Measurements from ENCODE around the gene PPIF. TPM values are rescaled to one million over a fixed set of nuclear protein-coding genes. Genes with fewer than 3 reads are reported as not detected.
"Not testable (repeated sequence)": the region's sequence is repeated elsewhere in the genome, so short reads cannot be mapped to it uniquely, and the experiment has no call there.

The PPIF gene
- total RNA-seq, 6 experiments from 2014 or later: 66.1 to 109 (median 98.9) TPM

DNA sequence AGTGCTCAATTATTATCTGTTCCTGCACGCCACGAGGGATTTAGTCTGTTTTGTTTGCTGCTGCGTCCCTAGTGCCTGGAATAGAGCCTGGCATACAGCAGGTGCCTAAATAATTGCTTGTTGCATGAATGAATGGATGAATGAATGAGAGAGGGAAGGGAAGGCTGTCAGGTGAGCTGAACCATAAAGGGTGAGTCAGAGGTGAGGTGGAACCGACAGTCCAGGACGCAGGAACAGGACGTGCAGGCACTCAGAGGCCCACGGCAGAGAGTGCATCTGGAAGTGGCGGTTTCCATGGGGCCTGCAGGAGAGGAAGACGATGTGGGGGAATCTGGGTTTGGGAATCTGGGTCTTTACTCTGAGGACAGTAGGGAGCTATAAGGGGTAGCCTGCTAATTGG lies 17.7 kb upstream of the PPIF start:
- TF ChIP-seq, protein P1, sequence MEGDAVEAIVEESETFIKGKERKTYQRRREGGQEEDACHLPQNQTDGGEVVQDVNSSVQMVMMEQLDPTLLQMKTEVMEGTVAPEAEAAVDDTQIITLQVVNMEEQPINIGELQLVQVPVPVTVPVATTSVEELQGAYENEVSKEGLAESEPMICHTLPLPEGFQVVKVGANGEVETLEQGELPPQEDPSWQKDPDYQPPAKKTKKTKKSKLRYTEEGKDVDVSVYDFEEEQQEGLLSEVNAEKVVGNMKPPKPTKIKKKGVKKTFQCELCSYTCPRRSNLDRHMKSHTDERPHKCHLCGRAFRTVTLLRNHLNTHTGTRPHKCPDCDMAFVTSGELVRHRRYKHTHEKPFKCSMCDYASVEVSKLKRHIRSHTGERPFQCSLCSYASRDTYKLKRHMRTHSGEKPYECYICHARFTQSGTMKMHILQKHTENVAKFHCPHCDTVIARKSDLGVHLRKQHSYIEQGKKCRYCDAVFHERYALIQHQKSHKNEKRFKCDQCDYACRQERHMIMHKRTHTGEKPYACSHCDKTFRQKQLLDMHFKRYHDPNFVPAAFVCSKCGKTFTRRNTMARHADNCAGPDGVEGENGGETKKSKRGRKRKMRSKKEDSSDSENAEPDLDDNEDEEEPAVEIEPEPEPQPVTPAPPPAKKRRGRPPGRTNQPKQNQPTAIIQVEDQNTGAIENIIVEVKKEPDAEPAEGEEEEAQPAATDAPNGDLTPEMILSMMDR (IDR thresholded peaks at IDR 0.05): no peak
- DNase-seq: no peak
- Mint-ChIP-seq H3K27ac (no peak overlapping the region; the same call in 1 of the 2 replicates), H3K4me3 (no peak overlapping the region), H3K9me3 (peaks cover 9% of the 10 kb centered on the region), H3K27me3 (ENCODE audit: insufficient read depth) (no peaks in the 10 kb centered on the region; the same call in none of the 2 replicates), H3K36me3 (ENCODE audit: low read depth) (peaks cover 6% of the 10 kb centered on the region), H3K4me1 (ENCODE audit: low read depth) (peaks cover 31% of the 10 kb centered on the region)

DNA sequence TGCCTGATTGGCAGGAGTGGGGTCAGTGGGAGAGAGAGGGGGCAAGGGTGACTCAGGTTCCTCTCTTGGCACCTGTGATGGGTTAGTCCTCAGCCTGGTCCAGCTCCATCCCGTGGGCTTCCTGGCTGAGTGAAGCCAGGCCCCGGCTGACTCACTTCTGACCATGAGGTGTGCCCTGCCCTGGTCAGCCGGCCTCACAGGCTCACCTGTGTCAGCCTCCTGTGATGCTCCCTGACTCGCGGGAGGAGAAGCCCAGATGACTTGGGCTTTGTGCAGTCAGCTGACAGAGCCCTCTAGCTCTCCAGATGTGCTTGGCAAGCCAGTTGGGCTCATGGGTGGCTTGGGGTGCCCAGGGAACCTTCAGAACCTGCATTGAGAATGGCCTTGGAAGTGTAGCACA lies 16.0 kb upstream of the PPIF start:
- no peak overlapping the region for H3K4me3 Mint-ChIP-seq
- TF ChIP-seq, protein P1 (IDR thresholded peaks at IDR 0.05): no peak
- DNase-seq: no peak
- H3K36me3 Mint-ChIP-seq (ENCODE audit: low read depth): peaks cover 10% of the 10 kb centered on the region
- peak overlapping the region; percentile 95 for H3K27ac Mint-ChIP-seq
- H3K9me3 Mint-ChIP-seq: peaks cover 9% of the 10 kb centered on the region
- H3K27me3 Mint-ChIP-seq (ENCODE audit: insufficient read depth): no peaks in the 10 kb centered on the region; the same call in none of the 2 replicates
- peaks cover 40% of the 10 kb centered on the region for H3K4me1 Mint-ChIP-seq (ENCODE audit: low read depth)

DNA sequence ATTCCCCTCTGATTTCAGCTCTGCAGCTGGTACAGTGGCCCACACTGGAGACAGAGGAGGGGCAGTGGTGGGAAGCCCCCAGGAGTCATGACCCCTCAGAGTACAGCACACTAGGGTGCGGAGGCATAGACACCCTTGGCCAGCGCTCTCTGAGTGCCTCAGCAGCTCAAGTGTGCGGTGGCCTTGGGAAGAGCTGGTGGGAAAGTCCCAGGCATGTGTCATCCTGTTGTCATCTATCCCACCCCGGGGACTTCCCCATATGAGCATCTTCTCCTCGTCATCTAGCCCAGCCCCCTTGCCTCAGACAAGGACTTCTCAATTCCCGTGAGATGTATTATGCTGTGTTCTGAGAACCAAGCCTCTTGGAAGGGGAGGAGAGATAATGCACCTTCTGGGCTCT lies 15.6 kb upstream of the PPIF start:
- no peaks in the 10 kb centered on the region; the same call in none of the 2 replicates for H3K27me3 Mint-ChIP-seq (ENCODE audit: insufficient read depth)
- H3K4me1 Mint-ChIP-seq (ENCODE audit: low read depth): peaks cover 40% of the 10 kb centered on the region
- peak overlapping the region; percentile 57; the same call in 1 of the 2 replicates for H3K4me3 Mint-ChIP-seq
- TF ChIP-seq, protein P1 (IDR thresholded peaks at IDR 0.05): no peak
- H3K9me3 Mint-ChIP-seq: peaks cover 9% of the 10 kb centered on the region
- peaks cover 10% of the 10 kb centered on the region for H3K36me3 Mint-ChIP-seq (ENCODE audit: low read depth)
- peak; percentile 78 for DNase-seq
- H3K27ac Mint-ChIP-seq: peak overlapping the region; percentile 95

DNA sequence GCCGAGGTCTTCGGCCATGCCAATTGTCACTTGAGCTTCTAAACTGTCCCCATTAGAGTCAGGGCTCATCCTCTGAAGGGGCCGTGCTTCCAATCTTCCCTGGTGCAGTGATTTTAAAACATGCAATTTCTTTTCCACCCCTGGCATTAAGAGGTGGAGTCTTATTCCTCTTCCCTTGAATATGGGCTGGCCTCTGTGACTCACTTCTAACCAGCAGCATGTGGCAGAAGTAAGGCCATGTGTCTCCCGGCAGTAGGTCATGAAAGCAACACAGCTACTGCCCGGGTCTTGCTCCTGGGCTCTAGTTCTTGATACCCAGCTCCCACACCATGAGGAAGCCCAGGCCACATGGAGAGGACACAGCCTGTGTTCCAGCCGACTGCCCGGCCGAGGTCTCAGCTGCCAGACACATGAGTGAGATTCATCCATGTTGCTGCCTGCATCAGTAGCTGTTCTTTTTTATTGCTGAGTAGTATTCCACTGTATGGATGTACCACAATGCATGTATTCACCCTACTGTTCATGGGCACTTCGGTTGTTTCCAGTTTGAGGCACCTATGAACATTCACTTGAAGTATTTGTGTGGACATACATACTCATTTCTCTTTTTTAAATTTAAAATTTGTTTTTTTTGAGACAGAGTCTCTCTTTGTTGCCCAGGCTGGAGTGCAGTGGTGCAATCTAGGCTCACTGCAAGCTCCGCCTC lies 14.5 kb upstream of the PPIF start:
- Mint-ChIP-seq H3K36me3 (ENCODE audit: low read depth) (peaks cover 16% of the 10 kb centered on the region), H3K27ac (peak overlapping the region; percentile 95), H3K9me3 (peaks cover 18% of the 10 kb centered on the region), H3K4me1 (ENCODE audit: low read depth) (peaks cover 40% of the 10 kb centered on the region), H3K4me3 (0 out of 2 replicates have a peak overlapping the region, but pooled peaks have one; percentile 50)
- DNase-seq; H3K27me3 Mint-ChIP-seq (ENCODE audit: insufficient read depth): not testable (repeated sequence)

DNA sequence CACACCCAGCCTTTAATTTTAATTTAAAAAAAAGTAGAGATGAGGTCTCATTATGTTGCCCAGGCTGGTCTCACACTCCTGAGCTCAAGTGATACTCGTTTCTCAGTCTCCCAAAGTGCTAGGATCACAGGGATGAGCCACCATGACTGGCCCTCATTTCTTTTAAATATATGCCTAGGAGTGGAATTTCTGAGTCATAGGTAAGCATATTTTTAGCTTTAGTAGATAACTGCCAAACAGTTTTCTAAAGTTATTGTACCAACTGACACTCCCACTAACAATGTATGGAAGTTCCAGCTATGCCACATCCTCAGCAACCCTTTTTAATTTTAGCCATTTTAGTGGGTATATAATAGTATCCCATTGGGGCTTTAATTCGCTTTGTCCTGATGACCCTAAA lies 13.8 kb upstream of the PPIF start:
- Mint-ChIP-seq H3K9me3 (peaks cover 18% of the 10 kb centered on the region), H3K27ac (peak overlapping the region; percentile 95), H3K27me3 (ENCODE audit: insufficient read depth) (no peaks in the 10 kb centered on the region; the same call in none of the 2 replicates), H3K36me3 (ENCODE audit: low read depth) (peaks cover 16% of the 10 kb centered on the region), H3K4me1 (ENCODE audit: low read depth) (peaks cover 40% of the 10 kb centered on the region), H3K4me3 (peak overlapping the region; percentile 50)
- TF ChIP-seq, protein P1 (IDR thresholded peaks at IDR 0.05): no peak
- DNase-seq: peak; percentile 90

DNA sequence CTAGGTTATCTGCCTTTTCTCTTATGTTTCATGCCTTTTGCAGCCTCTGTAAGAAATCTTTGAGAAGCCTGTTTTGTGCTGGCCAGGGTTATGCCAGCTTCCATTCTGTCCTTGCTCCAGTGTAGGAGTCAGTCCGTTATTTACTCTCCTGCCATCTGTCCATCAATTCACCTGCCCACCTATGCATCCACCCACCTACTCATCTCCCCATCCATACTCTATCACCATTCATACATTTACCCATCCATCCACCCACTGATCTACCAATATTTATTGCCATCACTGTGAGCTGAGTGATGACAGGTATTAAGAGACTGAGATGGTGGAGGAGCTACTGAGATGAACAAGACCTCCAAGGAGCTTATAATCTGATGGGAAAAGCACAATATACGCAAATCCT lies 12.7 kb upstream of the PPIF start:
- Mint-ChIP-seq H3K27me3 (ENCODE audit: insufficient read depth) (no peaks in the 10 kb centered on the region; the same call in none of the 2 replicates), H3K36me3 (ENCODE audit: low read depth) (peaks cover 16% of the 10 kb centered on the region), H3K4me1 (ENCODE audit: low read depth) (peaks cover 44% of the 10 kb centered on the region), H3K27ac (peak overlapping the region; percentile 95), H3K9me3 (peaks cover 18% of the 10 kb centered on the region), H3K4me3 (no peak overlapping the region)
- no peak for DNase-seq
- TF ChIP-seq, protein P1 (IDR thresholded peaks at IDR 0.05): no peak

All from HFFc6 (cell line).